Fibroblast of the aortic adventitia (primary cell): ENCODE measurements around the gene TAS2R3. TPM values are rescaled to one million over a fixed set of nuclear protein-coding genes. Genes with fewer than 3 reads are reported as not detected.
"Not testable (repeated sequence)": the region's sequence is repeated elsewhere in the genome, so short reads cannot be mapped to it uniquely, and the experiment has no call there.

ENCODE experiments used
- DNase-seq: peaks from one replicate; pipeline ENCODE4 v3.0.0-alpha.2; 2010; ENCODE audit warnings: low read depth
- H3K4me3 ChIP-seq: 2 replicates; pipeline ENCODE4 v1.5.1; 2011; ENCODE audit warnings: low read depth, mild to moderate bottlenecking, control low read depth, low read length, moderate library complexity
- CTCF ChIP-seq: IDR thresholded peaks from 2 replicates; pipeline ENCODE4 v1.5.1; 2011; ENCODE audit warnings: mild to moderate bottlenecking, low read length, control low read depth, inconsistent platforms; ENCODE audit not compliant: insufficient read depth
- total RNA-seq: library from RNA; depleted of rRNA; stranded (reverse); fragments of >200 nt; gene quantifications from 2 replicates; pipeline ENCODE4 v1.2.3, GENCODE V29; 2012; ENCODE audit warnings: low replicate concordance

TAS2R3 gene
- total RNA-seq, 1 donor = 2.5 TPM

- H3K4me3 ChIP-seq = no peak overlapping the region
- no peak for DNase-seq
- TF ChIP-seq CTCF = no peak
Measured at GRCh38 chr7:141742229-141742628, 21.7 kb upstream of the TAS2R3 start.

GRCh38 chr7:141744131-141744530 lies 19.8 kb upstream of the TAS2R3 start:
- no peak for TF ChIP-seq CTCF
- DNase-seq = no peak
- H3K4me3 ChIP-seq = no peak overlapping the region

GRCh38 chr7:141748396-141748795 lies 15.5 kb upstream of the TAS2R3 start:
- DNase-seq = no peak
- no peak overlapping the region for H3K4me3 ChIP-seq

GRCh38 chr7:141751904-141752303 lies 12.0 kb upstream of the TAS2R3 start:
- not testable (repeated sequence) for DNase-seq

More at GRCh38 chr7:141748396-141748795, 15.5 kb upstream of the TAS2R3 start:
- TF ChIP-seq CTCF = no peak

GRCh38 chr7:141752634-141753033 lies 11.3 kb upstream of the TAS2R3 start:
- DNase-seq = no peak
- peak; percentile 25 for TF ChIP-seq CTCF
- no peak overlapping the region for H3K4me3 ChIP-seq

More at GRCh38 chr7:141751904-141752303, 12.0 kb upstream of the TAS2R3 start:
- not testable (repeated sequence) for H3K4me3 ChIP-seq

DNA sequence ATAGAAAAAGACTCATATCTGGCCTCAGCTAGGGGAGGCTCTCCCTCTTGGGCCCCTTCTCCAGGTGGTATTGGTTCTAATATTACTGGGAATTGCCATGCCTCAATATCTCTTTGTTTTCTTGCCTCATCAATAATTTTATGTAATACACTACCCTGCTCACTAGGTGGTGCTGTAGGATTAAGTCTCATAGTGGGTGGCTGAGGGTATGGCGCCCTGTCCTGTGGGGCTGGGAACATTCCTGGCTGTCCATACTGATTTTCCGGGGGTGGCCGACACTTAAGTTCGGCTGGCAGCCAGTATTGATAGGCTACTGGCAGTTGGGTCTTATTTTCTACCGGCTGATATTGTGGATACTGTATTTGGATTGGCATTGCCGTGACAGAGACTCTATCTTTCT lies 9.0 kb upstream of the TAS2R3 start:
- DNase-seq = peak; percentile 16

GRCh38 chr7:141770083-141770583 lies 6.2 kb downstream of the TAS2R3 start:
- not testable (repeated sequence) for DNase-seq, H3K4me3 ChIP-seq

More for the DNA sequence above, 9.0 kb upstream of the TAS2R3 start:
- peak; percentile 43 for TF ChIP-seq CTCF
- H3K4me3 ChIP-seq = no peak overlapping the region

DNA sequence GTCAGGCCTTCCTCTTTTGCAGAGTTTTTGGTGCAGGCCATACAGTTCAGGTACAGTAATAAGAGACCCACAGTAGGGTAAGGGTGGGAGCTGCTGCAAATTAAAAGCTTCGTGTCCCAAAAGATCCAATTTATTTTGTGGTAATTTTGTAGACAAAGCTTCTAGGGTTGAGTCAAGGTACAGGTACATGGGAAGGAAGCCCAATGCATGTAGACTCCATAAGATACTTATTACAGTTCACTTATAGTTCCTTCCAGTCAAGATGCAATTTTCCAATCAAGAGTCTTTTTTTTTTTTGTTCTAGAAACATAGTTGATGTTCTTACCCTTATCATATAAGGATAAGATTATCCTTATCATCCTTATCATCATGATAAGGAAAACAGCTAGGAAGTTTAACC lies 12.5 kb downstream of the TAS2R3 start, which contains the start of gene TAS2R4:
Gene TAS2R4 (plus strand): TSS at position 301 of the 400 bp plus-strand sequence. CDS start 1,815 bp downstream, outside the sequence.
- DNase-seq = no peak
- no peak within 1 kb of the TSS for H3K4me3 ChIP-seq
- TF ChIP-seq CTCF = no peak
